Hematopoietic multipotent progenitor cell treated with erythropoietin and hydrocortisone succinate and interleukin-3 and kit ligand, for 15 days (in vitro differentiated cells): Measurements from ENCODE around the gene ARHGAP1.

ENCODE experiments used
- DNase-seq: peaks from one replicate; pipeline ENCODE4 v3.0.0-alpha.2; 2015; ENCODE audit warnings: low spot score

ARHGAP1 gene

GRCh38 chr11:46639197-46639839, 61.1 kb downstream of the ARHGAP1 start:
- DNase-seq, result no peak

GRCh38 chr11:46637546-46637945, 62.9 kb downstream of the ARHGAP1 start:
- no peak for DNase-seq

GRCh38 chr11:46635557-46636139, 64.8 kb downstream of the ARHGAP1 start:
- no peak for DNase-seq

- no peak for DNase-seq
These were observed 66.9 kb downstream of the ARHGAP1 start for GRCh38 chr11:46633291-46634217.

GRCh38 chr11:46632502-46632901, 67.9 kb downstream of the ARHGAP1 start:
- no peak for DNase-seq

GRCh38 chr11:46631676-46632075, 68.7 kb downstream of the ARHGAP1 start:
- DNase-seq, result no peak

GRCh38 chr11:46630237-46630636, 70.2 kb downstream of the ARHGAP1 start:
- no peak for DNase-seq

- no peak for DNase-seq
These were observed 71.5 kb downstream of the ARHGAP1 start for GRCh38 chr11:46628961-46629360.
